ENCODE results near the gene COPE.

COPE gene

GRCh38 chr19:18865106-18865972 is 53.8 kb downstream of the COPE start:
- DNase-seq: no peak

- no peak for DNase-seq
Measured at GRCh38 chr19:18863843-18864362, 55.3 kb downstream of the COPE start.

- no peak for DNase-seq
Measured at GRCh38 chr19:18862976-18863842, 56.0 kb downstream of the COPE start.

GRCh38 chr19:18861917-18862316 is 57.3 kb downstream of the COPE start:
- no peak for DNase-seq

- no peak for DNase-seq
Measured at GRCh38 chr19:18861235-18861634, 58.0 kb downstream of the COPE start.

- DNase-seq: no peak
Measured at GRCh38 chr19:18860725-18861124, 58.5 kb downstream of the COPE start.

- DNase-seq: no peak
Measured at GRCh38 chr19:18860302-18860700, 58.9 kb downstream of the COPE start.

- DNase-seq: no peak
Measured at GRCh38 chr19:18859676-18860301, 59.4 kb downstream of the COPE start.

- no peak for DNase-seq
Measured at GRCh38 chr19:18858906-18859646, 60.1 kb downstream of the COPE start.

- DNase-seq: no peak
Measured at GRCh38 chr19:18857223-18857622, 62.0 kb downstream of the COPE start.

- DNase-seq: no peak
Measured at GRCh38 chr19:18856385-18857126, 62.6 kb downstream of the COPE start.

- no peak for DNase-seq
Measured at GRCh38 chr19:18855647-18856384, 63.4 kb downstream of the COPE start.

GRCh38 chr19:18854982-18855381 is 64.2 kb downstream of the COPE start:
- DNase-seq: no peak

- no peak for DNase-seq
Measured at GRCh38 chr19:18853755-18854427, 65.3 kb downstream of the COPE start.

- DNase-seq: no peak
Measured at GRCh38 chr19:18852648-18853047, 66.5 kb downstream of the COPE start.

GRCh38 chr19:18851673-18852325 is 67.4 kb downstream of the COPE start:
- no peak for DNase-seq

- no peak for DNase-seq
Measured at GRCh38 chr19:18850471-18851375, 68.5 kb downstream of the COPE start.

- no peak for DNase-seq
Measured at GRCh38 chr19:18849838-18850400, 69.3 kb downstream of the COPE start.

Data from activated CD4-positive, alpha-beta T cell treated with anti-CD3 and anti-CD28 coated beads, Interleukin-2, amount 50 U/mL, for 1 hour (primary cell).